ACHN (cell line): ENCODE measurements around the gene OSBPL2.

Source experiments
- DNase-seq: peaks from one replicate; pipeline ENCODE4 v3.0.0-alpha.2; 2015
- in situ Hi-C: cut with HindIII; loops from 2 replicates; pipeline ENCODE4 v1.10.0; 2017; ENCODE audit warnings: low sequenced_read_pairs, low pct_ligation_motif_present, low pct_unique_long_range_greater_than_20kb

The OSBPL2 gene

GRCh38 chr20:62326559-62326958 lies 88.2 kb downstream of the OSBPL2 start:
- in situ Hi-C loops = no loop called here
- DNase-seq = no peak

GRCh38 chr20:62326959-62327725 lies 88.8 kb downstream of the OSBPL2 start:
- in situ Hi-C loops = no loop called here
- DNase-seq = no peak

- no peak for DNase-seq
- in situ Hi-C loops = no loop called here
Observed at GRCh38 chr20:62327726-62328495, 89.6 kb downstream of the OSBPL2 start.

GRCh38 chr20:62328684-62329388 lies 90.5 kb downstream of the OSBPL2 start:
- in situ Hi-C loops = no loop called here
- no peak for DNase-seq

- in situ Hi-C loops = no loop called here
- DNase-seq = no peak
Observed at GRCh38 chr20:62329389-62330377, 91.4 kb downstream of the OSBPL2 start.

GRCh38 chr20:62330576-62331317 lies 92.4 kb downstream of the OSBPL2 start:
- in situ Hi-C loops = no loop called here
- DNase-seq = no peak

- no peak for DNase-seq
- in situ Hi-C loops = no loop called here
Observed at GRCh38 chr20:62331347-62331746, 93.0 kb downstream of the OSBPL2 start.

GRCh38 chr20:62332421-62332820 lies 94.1 kb downstream of the OSBPL2 start:
- in situ Hi-C loops = no loop called here
- no peak for DNase-seq

GRCh38 chr20:62332989-62333819 lies 94.9 kb downstream of the OSBPL2 start:
- in situ Hi-C loops = no loop called here
- no peak for DNase-seq

- in situ Hi-C loops = no loop called here
Observed at GRCh38 chr20:62333820-62334595, 95.7 kb downstream of the OSBPL2 start.

GRCh38 chr20:62334881-62335280 lies 96.6 kb downstream of the OSBPL2 start:
- in situ Hi-C loops = no loop called here
- DNase-seq = no peak

More at GRCh38 chr20:62333820-62334595, 95.7 kb downstream of the OSBPL2 start:
- DNase-seq = no peak

GRCh38 chr20:62335532-62335931 lies 97.2 kb downstream of the OSBPL2 start:
- no peak for DNase-seq
- in situ Hi-C loops = no loop called here

- in situ Hi-C loops = no loop called here
- DNase-seq = no peak
Observed at GRCh38 chr20:62336329-62336728, 98.0 kb downstream of the OSBPL2 start.

GRCh38 chr20:62336775-62337557 lies 98.6 kb downstream of the OSBPL2 start:
- no peak for DNase-seq
- in situ Hi-C loops = no loop called here

GRCh38 chr20:62337558-62338293 lies 99.4 kb downstream of the OSBPL2 start:
- no peak for DNase-seq
- in situ Hi-C loops = no loop called here
